Measurements from ENCODE around the gene TBC1D24. TPM values are rescaled to one million over a fixed set of nuclear protein-coding genes. Genes with fewer than 3 reads are reported as not detected.
"Not testable (repeated sequence)": the region's sequence is repeated elsewhere in the genome, so short reads cannot be mapped to it uniquely, and the experiment has no call there.

The TBC1D24 gene
- total RNA-seq, 1 experiment from 2014 or later: 14.8 TPM

- Histone ChIP-seq H3K36me3 (peaks cover 62% of the 10 kb centered on the region), H3K9me3 (no peaks in the 10 kb centered on the region), H3K4me3 (no peak overlapping the region), H3K27me3 (no peaks in the 10 kb centered on the region)
- no peak for DNase-seq
These were observed 53.5 kb downstream of the TBC1D24 start for GRCh38 chr16:2528161-2529060.

GRCh38 chr16:2529061-2529931, 54.4 kb downstream of the TBC1D24 start:
- H3K9me3 ChIP-seq: no peaks in the 10 kb centered on the region
- no peak overlapping the region for H3K4me3 ChIP-seq
- peaks cover 53% of the 10 kb centered on the region for H3K36me3 ChIP-seq
- DNase-seq: peak; percentile 61
- H3K27me3 ChIP-seq: no peaks in the 10 kb centered on the region

GRCh38 chr16:2529961-2530628, 55.2 kb downstream of the TBC1D24 start:
- DNase-seq: no peak
- Histone ChIP-seq H3K4me3 (no peak overlapping the region), H3K9me3 (no peaks in the 10 kb centered on the region), H3K36me3 (peaks cover 46% of the 10 kb centered on the region), H3K27me3 (no peaks in the 10 kb centered on the region)

GRCh38 chr16:2530629-2531318, 55.8 kb downstream of the TBC1D24 start:
- no peaks in the 10 kb centered on the region for H3K27me3 ChIP-seq
- DNase-seq: no peak
- H3K4me3 ChIP-seq: no peak overlapping the region
- no peaks in the 10 kb centered on the region for H3K9me3 ChIP-seq
- H3K36me3 ChIP-seq: peaks cover 42% of the 10 kb centered on the region

GRCh38 chr16:2531371-2531695, 56.4 kb downstream of the TBC1D24 start, which contains the start of gene CEMP1:
CEMP1 (minus strand) TSS chr16:2531408; CDS start chr16:2531073, 335 bp downstream.
- H3K27me3 ChIP-seq: no peaks in the 10 kb centered on the region
- no peak for DNase-seq
- H3K4me3 ChIP-seq: peak within 1 kb of the TSS; percentile 46
- no peaks in the 10 kb centered on the region for H3K9me3 ChIP-seq
- peaks cover 36% of the 10 kb centered on the region for H3K36me3 ChIP-seq

GRCh38 chr16:2531696-2532493, 57.0 kb downstream of the TBC1D24 start:
- peak overlapping the region; percentile 46 for H3K4me3 ChIP-seq
- no peaks in the 10 kb centered on the region for H3K9me3 ChIP-seq
- no peaks in the 10 kb centered on the region for H3K27me3 ChIP-seq
- H3K36me3 ChIP-seq: peaks cover 30% of the 10 kb centered on the region
- DNase-seq: peak; percentile 99

GRCh38 chr16:2532494-2533141, 57.7 kb downstream of the TBC1D24 start:
- H3K4me3 ChIP-seq: peak overlapping the region; percentile 46
- DNase-seq: no peak
- H3K9me3 ChIP-seq: no peaks in the 10 kb centered on the region
- peaks cover 28% of the 10 kb centered on the region for H3K36me3 ChIP-seq
- no peaks in the 10 kb centered on the region for H3K27me3 ChIP-seq

- H3K27me3 ChIP-seq, DNase-seq, H3K4me3 ChIP-seq: not testable (repeated sequence)
These were observed 58.3 kb downstream of the TBC1D24 start for GRCh38 chr16:2533142-2533755.

GRCh38 chr16:2533912-2534311, 59.0 kb downstream of the TBC1D24 start:
- peaks cover 17% of the 10 kb centered on the region for H3K36me3 ChIP-seq
- H3K9me3 ChIP-seq: no peaks in the 10 kb centered on the region
- H3K4me3 ChIP-seq: no peak overlapping the region
- DNase-seq: no peak
- H3K27me3 ChIP-seq: no peaks in the 10 kb centered on the region

More at GRCh38 chr16:2533142-2533755, 58.3 kb downstream of the TBC1D24 start:
- H3K9me3 ChIP-seq: not testable (repeated sequence)
- peaks cover 22% of the 10 kb centered on the region for H3K36me3 ChIP-seq

GRCh38 chr16:2534335-2534734, 59.4 kb downstream of the TBC1D24 start:
- H3K9me3 ChIP-seq, H3K4me3 ChIP-seq, H3K27me3 ChIP-seq, DNase-seq: not testable (repeated sequence)
- peaks cover 13% of the 10 kb centered on the region for H3K36me3 ChIP-seq

- Histone ChIP-seq H3K36me3 (peaks cover 6% of the 10 kb centered on the region), H3K9me3 (no peaks in the 10 kb centered on the region), H3K4me3 (no peak overlapping the region), H3K27me3 (no peaks in the 10 kb centered on the region)
- DNase-seq: peak; percentile 67
These were observed 60.7 kb downstream of the TBC1D24 start for GRCh38 chr16:2535625-2536013.

- H3K4me3 ChIP-seq: peak within 1 kb of the TSS; percentile 62
- peaks cover 3% of the 10 kb centered on the region for H3K36me3 ChIP-seq
- H3K9me3 ChIP-seq: no peaks in the 10 kb centered on the region
- H3K27me3 ChIP-seq: no peaks in the 10 kb centered on the region
- peak; percentile 96 for DNase-seq
These were observed 62.8 kb downstream of the TBC1D24 start, which contains the start of gene PDPK1 for GRCh38 chr16:2537451-2538379. PDPK1 (plus strand) TSS chr16:2538021; CDS start chr16:2538113, 92 bp downstream.

GRCh38 chr16:2539192-2539844, 64.4 kb downstream of the TBC1D24 start:
- DNase-seq, H3K9me3 ChIP-seq, H3K27me3 ChIP-seq, H3K36me3 ChIP-seq: not testable (repeated sequence)
- H3K4me3 ChIP-seq: peak overlapping the region; percentile 45; the same call in 1 of the 2 replicates
